ENCODE measurements around the gene WDR82.
A peak's percentile ranks its signal among the peaks of the same experiment; 100 is the strongest.

Gene WDR82

DNA sequence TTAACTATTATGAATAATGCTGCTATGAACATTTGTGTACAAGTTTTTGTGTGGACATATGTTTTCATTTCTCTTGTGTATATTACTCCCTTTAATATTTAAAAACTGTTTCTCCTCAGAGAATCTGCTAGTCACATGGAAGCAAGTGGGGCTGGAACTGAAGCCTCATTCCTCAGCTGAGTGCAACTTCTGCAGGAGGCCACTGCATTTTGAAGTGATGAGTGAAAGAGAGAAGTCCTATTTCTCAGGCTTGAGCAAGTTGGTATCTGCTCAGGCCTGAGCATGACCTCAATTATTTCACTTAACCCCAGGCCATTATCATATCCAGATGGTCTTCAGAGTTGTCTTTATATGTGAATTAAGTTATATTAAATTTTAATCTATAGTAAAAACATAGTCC is 64.5 kb downstream of the WDR82 start:
- H3K4me3 ChIP-seq (replicated peaks in 1 of 2; ENCODE audit: low read depth in 2 of 2, low read length in 2 of 2), result no peak overlapping the region
- no peak for TF ChIP-seq CTCF (IDR thresholded peaks at IDR 0.05; ENCODE audit: low read depth, low read length)
- no peak for DNase-seq (ENCODE audit: low read depth in 2 of 2)

DNA sequence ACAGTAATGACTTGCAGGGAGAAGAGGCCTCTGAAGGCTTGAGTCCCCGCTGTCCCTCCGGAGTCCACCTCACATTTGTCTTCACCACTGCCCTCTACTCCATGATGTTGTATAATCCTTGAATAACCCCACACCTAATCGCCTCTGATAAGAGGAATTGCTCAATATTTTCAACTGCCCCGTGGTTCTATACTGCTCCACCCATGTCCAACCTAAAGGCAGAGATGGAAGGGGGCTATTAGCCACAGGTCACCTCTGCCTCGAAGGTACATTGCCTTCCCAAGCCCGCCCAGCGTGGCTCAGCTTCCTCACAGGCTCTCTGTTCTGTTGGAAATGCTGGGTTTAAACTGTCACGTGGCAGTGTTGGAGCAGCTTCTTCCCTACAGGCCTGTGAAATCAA is 65.4 kb downstream of the WDR82 start:
- DNase-seq (ENCODE audit: low read depth in 2 of 2), result no peak
- H3K4me3 ChIP-seq (replicated peaks in 1 of 2; ENCODE audit: low read depth in 2 of 2, low read length in 2 of 2), result no peak overlapping the region
- TF ChIP-seq CTCF (IDR thresholded peaks at IDR 0.05; ENCODE audit: low read depth, low read length), result no peak

GRCh38 chr3:52211268-52211891 is 67.1 kb downstream of the WDR82 start:
- DNase-seq (ENCODE audit: low read depth in 2 of 2), result no peak
- TF ChIP-seq CTCF (IDR thresholded peaks at IDR 0.05; ENCODE audit: low read depth, low read length), result no peak
- H3K4me3 ChIP-seq (replicated peaks in 1 of 2; ENCODE audit: low read depth in 2 of 2, low read length in 2 of 2), result no peak overlapping the region

- TF ChIP-seq CTCF (IDR thresholded peaks at IDR 0.05; ENCODE audit: low read depth, low read length), result no peak
- no peak overlapping the region for H3K4me3 ChIP-seq (replicated peaks in 1 of 2; ENCODE audit: low read depth in 2 of 2, low read length in 2 of 2)
- peak; percentile 68 to 72 for DNase-seq (ENCODE audit: low read depth in 2 of 2)
Observed at GRCh38 chr3:52210550-52211046, 67.9 kb downstream of the WDR82 start.

- TF ChIP-seq CTCF (IDR thresholded peaks at IDR 0.05; ENCODE audit: low read depth, low read length), result no peak
- H3K4me3 ChIP-seq (replicated peaks in 1 of 2; ENCODE audit: low read depth in 2 of 2, low read length in 2 of 2), result no peak overlapping the region
- no peak for DNase-seq (ENCODE audit: low read depth in 2 of 2)
Observed at GRCh38 chr3:52210037-52210436, 68.4 kb downstream of the WDR82 start.

DNA sequence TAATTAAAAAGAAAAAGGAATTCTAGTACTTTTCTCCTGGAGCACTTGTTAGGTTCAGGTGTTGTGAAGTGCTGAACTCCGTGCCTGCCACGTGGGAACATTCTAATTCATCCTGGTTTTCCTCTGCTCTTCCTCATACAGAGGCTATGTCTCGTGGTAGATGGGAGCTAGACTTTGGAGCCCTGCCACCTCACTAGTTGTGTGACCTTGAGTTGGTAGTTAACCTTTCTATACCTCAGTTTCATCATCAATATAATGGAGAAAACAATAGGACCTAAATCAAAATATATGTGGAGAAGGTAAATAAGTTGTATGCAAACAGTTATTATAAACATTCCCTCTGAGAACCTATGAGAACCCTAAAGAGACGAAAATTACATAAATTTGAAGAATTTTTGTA is 69.9 kb downstream of the WDR82 start:
- no peak overlapping the region for H3K4me3 ChIP-seq (replicated peaks in 1 of 2; ENCODE audit: low read depth in 2 of 2, low read length in 2 of 2)
- no peak for DNase-seq (ENCODE audit: low read depth in 2 of 2)
- TF ChIP-seq CTCF (IDR thresholded peaks at IDR 0.05; ENCODE audit: low read depth, low read length), result no peak
